Astrocyte (in vitro differentiated cells and primary cell): ENCODE measurements around the gene APOA1. TPM values are rescaled to one million over a fixed set of nuclear protein-coding genes. Genes with fewer than 3 reads are reported as not detected.

Experiments used
- DNase-seq: peaks from one replicate; pipeline ENCODE4 v3.0.0-alpha.2; 2010; ENCODE audit warnings: low read depth
- FAIRE-seq: peaks from 2 replicates; lab custom pipeline; 2011; peaks lifted over from hg19 to GRCh38; lab: Jason Lieb, UNC
- H2AFZ ChIP-seq: 2 replicates; pipeline ENCODE4 v1.6.0; 2012; ENCODE audit warnings: low read depth, low read length, inconsistent platforms
- H3K27ac ChIP-seq: 2 replicates; pipeline ENCODE4 v1.5.1; 2011; ENCODE audit warnings: low read depth, low read length, inconsistent platforms
- H3K27me3 ChIP-seq: 2 replicates; pipeline ENCODE4 v1.6.0; 2011; ENCODE audit warnings: low read length, inconsistent platforms; ENCODE audit not compliant: insufficient read depth
- H3K36me3 ChIP-seq: 2 replicates; pipeline ENCODE4 v1.5.1; 2011; ENCODE audit warnings: low read length, inconsistent platforms; ENCODE audit not compliant: insufficient read depth
- H3K4me1 ChIP-seq: 2 replicates; pipeline ENCODE4 v1.5.1; 2011; ENCODE audit warnings: low read length, inconsistent platforms; ENCODE audit not compliant: insufficient read depth
- H3K4me2 ChIP-seq: 2 replicates; pipeline ENCODE4 v1.6.0; 2012; ENCODE audit warnings: low read length, inconsistent platforms
- H3K4me3 ChIP-seq: 2 replicates; pipeline ENCODE4 v1.5.1; 2011; ENCODE audit warnings: low read depth, mild to moderate bottlenecking, low read length, inconsistent platforms; ENCODE audit not compliant: insufficient read depth
- H3K79me2 ChIP-seq: 2 replicates; pipeline ENCODE4 v1.6.0; 2012; ENCODE audit warnings: mild to moderate bottlenecking, low read length, inconsistent platforms; ENCODE audit not compliant: insufficient read depth
- H3K9ac ChIP-seq: 2 replicates; pipeline ENCODE4 v1.6.0; 2012; ENCODE audit warnings: mild to moderate bottlenecking, low read length, inconsistent platforms
- H3K9me3 ChIP-seq: 2 replicates; pipeline ENCODE4 v1.5.1; 2012; ENCODE audit warnings: low read depth, mild to moderate bottlenecking, low read length, inconsistent platforms; ENCODE audit not compliant: insufficient read depth
- H4K20me1 ChIP-seq: 2 replicates; pipeline ENCODE4 v1.6.0; 2012; ENCODE audit warnings: low read length, inconsistent platforms; ENCODE audit not compliant: insufficient read depth
- H3K27ac Mint-ChIP-seq: one replicate; pipeline ENCODE4 v1.8.0; 2021; ENCODE audit warnings: mild to moderate bottlenecking, mixed read lengths; ENCODE audit not compliant: unreplicated experiment
- H3K27me3 Mint-ChIP-seq: one replicate; pipeline ENCODE4 v1.8.0; 2021; ENCODE audit warnings: low read depth, mixed read lengths; ENCODE audit not compliant: unreplicated experiment
- H3K36me3 Mint-ChIP-seq: one replicate; pipeline ENCODE4 v1.8.0; 2021; ENCODE audit warnings: low read depth, mixed read lengths; ENCODE audit not compliant: unreplicated experiment
- H3K4me1 Mint-ChIP-seq: one replicate; pipeline ENCODE4 v1.8.0; 2021; ENCODE audit warnings: low read depth, mixed read lengths; ENCODE audit not compliant: unreplicated experiment
- H3K4me3 Mint-ChIP-seq: one replicate; pipeline ENCODE4 v1.8.0; 2021; ENCODE audit warnings: mild to moderate bottlenecking, moderate library complexity, mixed read lengths; ENCODE audit not compliant: unreplicated experiment
- H3K9me3 Mint-ChIP-seq: one replicate; pipeline ENCODE4 v1.8.0; 2021; ENCODE audit warnings: mild to moderate bottlenecking, mixed read lengths; ENCODE audit not compliant: unreplicated experiment
- CTCF ChIP-seq: IDR thresholded peaks from 2 replicates; pipeline ENCODE4 v1.5.1; 2011; ENCODE audit warnings: low read depth, mild to moderate bottlenecking, inconsistent platforms, low read length, moderate library complexity; ENCODE audit not compliant: insufficient read depth
- EZH2 ChIP-seq: IDR thresholded peaks from 2 replicates; pipeline ENCODE4 v1.6.1; 2012; ENCODE audit warnings: mild to moderate bottlenecking, low read length, inconsistent platforms; ENCODE audit not compliant: insufficient read depth
- total RNA-seq: library from RNA; stranded (reverse); gene quantifications from 2 replicates; pipeline ENCODE4 v1.2.1, GENCODE V29; 2021

The APOA1 gene
- total RNA-seq, 1 donor from 2014 or later: 6.0 TPM

GRCh38 chr11:116833816-116834534 is 3.4 kb downstream of the APOA1 start:
- Mint-ChIP-seq H3K27ac (no peak overlapping the region), H3K4me3 (no peak overlapping the region), H3K4me1 (peaks cover 11% of the 10 kb centered on the region), H3K27me3 (peaks cover 27% of the 10 kb centered on the region), H3K9me3 (no peaks in the 10 kb centered on the region), H3K36me3 (no peaks in the 10 kb centered on the region)
- no peak for TF ChIP-seq CTCF
- no peak for TF ChIP-seq EZH2
- Histone ChIP-seq H3K79me2 (no peaks in the 10 kb centered on the region), H3K27me3 (no peaks in the 10 kb centered on the region), H3K4me3 (no peak overlapping the region), H3K27ac (no peak overlapping the region), H3K9ac (no peak overlapping the region), H3K9me3 (no peaks in the 10 kb centered on the region), H4K20me1 (no peaks in the 10 kb centered on the region), H2AFZ (no peak overlapping the region), H3K4me1 (peaks cover 7% of the 10 kb centered on the region), H3K4me2 (no peak overlapping the region), H3K36me3 (no peaks in the 10 kb centered on the region)
- DNase-seq: no peak
- FAIRE-seq: no peak

DNA sequence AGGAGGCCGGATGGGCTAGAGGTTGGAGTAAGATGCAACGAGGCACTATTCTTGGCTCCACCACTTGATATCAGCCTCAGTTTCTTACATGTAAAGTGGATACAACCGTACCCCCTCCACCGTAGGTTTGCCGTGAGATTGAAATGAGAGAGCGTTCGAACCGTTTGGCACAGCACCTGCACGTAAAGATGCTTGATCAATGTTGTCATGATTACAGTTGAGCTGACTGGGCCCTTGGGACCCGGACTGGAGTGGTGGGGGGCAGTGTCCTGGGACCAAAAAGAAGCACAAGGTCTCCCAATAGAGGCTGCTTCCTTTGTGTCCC is 4.0 kb downstream of the APOA1 start:
- H3K9ac ChIP-seq: no peak overlapping the region
- DNase-seq (no peak), FAIRE-seq (no peak)
- H3K36me3 ChIP-seq: no peaks in the 10 kb centered on the region
- H3K9me3 ChIP-seq: no peaks in the 10 kb centered on the region
- peaks cover 26% of the 10 kb centered on the region for H3K27me3 Mint-ChIP-seq
- H3K4me1 ChIP-seq: peaks cover 7% of the 10 kb centered on the region
- no peaks in the 10 kb centered on the region for H4K20me1 ChIP-seq
- H3K4me1 Mint-ChIP-seq: peaks cover 11% of the 10 kb centered on the region
- H3K4me2 ChIP-seq: no peak overlapping the region
- no peaks in the 10 kb centered on the region for H3K79me2 ChIP-seq
- H2AFZ ChIP-seq: no peak overlapping the region
- TF ChIP-seq EZH2 (no peak), CTCF (no peak)
- no peaks in the 10 kb centered on the region for H3K36me3 Mint-ChIP-seq
- H3K4me3 ChIP-seq: no peak overlapping the region
- no peak overlapping the region for H3K27ac Mint-ChIP-seq
- H3K9me3 Mint-ChIP-seq: no peaks in the 10 kb centered on the region
- H3K4me3 Mint-ChIP-seq: no peak overlapping the region
- H3K27me3 ChIP-seq: no peaks in the 10 kb centered on the region
- H3K27ac ChIP-seq: no peak overlapping the region
